H9 (cell line): Measurements from ENCODE around the gene LRRC73. TPM values are rescaled to one million over a fixed set of nuclear protein-coding genes. Genes with fewer than 3 reads are reported as not detected.

Source experiments
- DNase-seq: peaks from one replicate; pipeline ENCODE4 v3.0.0-alpha.2; 2017
- H2AFZ ChIP-seq: one replicate; pipeline ENCODE4 v1.6.1; 2013; ENCODE audit warnings: mild to moderate bottlenecking, low read length, control low read depth, moderate library complexity
- H2AK5ac ChIP-seq: 2 replicates; pipeline ENCODE4 v1.6.1; 2013; ENCODE audit warnings: low read length, control low read depth, mixed read lengths; ENCODE audit not compliant: insufficient read length
- H2BK120ac ChIP-seq: one replicate; pipeline ENCODE4 v1.6.1; 2013; ENCODE audit warnings: low read depth, mild to moderate bottlenecking, low read length, control low read depth, inconsistent platforms; ENCODE audit not compliant: poor library complexity, severe bottlenecking
- H2BK12ac ChIP-seq: 2 replicates; pipeline ENCODE4 v1.6.1; 2013; ENCODE audit warnings: low read length, control low read depth, mixed read lengths, low read depth; ENCODE audit not compliant: insufficient read length
- H2BK15ac ChIP-seq: 2 replicates; pipeline ENCODE4 v1.6.1; 2013; ENCODE audit warnings: low read depth, low read length, control low read depth
- H2BK20ac ChIP-seq: one replicate; pipeline ENCODE4 v1.6.1; 2013; ENCODE audit warnings: low read depth, mild to moderate bottlenecking, low read length, control low read depth, inconsistent platforms; ENCODE audit not compliant: poor library complexity, severe bottlenecking
- H2BK5ac ChIP-seq: 2 replicates; pipeline ENCODE4 v1.6.1; 2013; ENCODE audit warnings: low read length, control low read depth, mixed read lengths; ENCODE audit not compliant: insufficient read length
- H3K14ac ChIP-seq: 2 replicates; pipeline ENCODE4 v1.6.1; 2013; ENCODE audit warnings: low read length, control low read depth; ENCODE audit not compliant: insufficient read depth
- H3K18ac ChIP-seq: 2 replicates; pipeline ENCODE4 v1.6.1; 2013; ENCODE audit warnings: low read depth, mild to moderate bottlenecking, mixed read lengths, low read length, control low read depth; ENCODE audit not compliant: insufficient read length
- H3K23ac ChIP-seq: 2 replicates; pipeline ENCODE4 v1.6.1; 2013; ENCODE audit warnings: low read length, control low read depth, mixed read lengths, low read depth; ENCODE audit not compliant: insufficient read length
- H3K23me2 ChIP-seq: 2 replicates; pipeline ENCODE4 v1.6.1; 2013; ENCODE audit warnings: low read depth, mild to moderate bottlenecking, mixed read lengths, low read length, control low read depth; ENCODE audit not compliant: insufficient read length, poor library complexity, severe bottlenecking
- H3K27ac ChIP-seq: 2 replicates; pipeline ENCODE4 v1.5.1; 2013; ENCODE audit warnings: low read length, control low read depth, mixed read lengths, low read depth; ENCODE audit not compliant: insufficient read length
- H3K27me3 ChIP-seq: 2 replicates; pipeline ENCODE4 v1.6.1; 2013; ENCODE audit warnings: low read length, control low read depth, inconsistent platforms; ENCODE audit not compliant: insufficient read depth
- H3K4ac ChIP-seq: 2 replicates; pipeline ENCODE4 v1.6.1; 2013; ENCODE audit warnings: low read depth, mild to moderate bottlenecking, control low read depth, inconsistent platforms, low read length, moderate library complexity
- H3K4me1 ChIP-seq: 2 replicates; pipeline ENCODE4 v1.6.1; 2013; ENCODE audit warnings: low read length, control low read depth, inconsistent platforms; ENCODE audit not compliant: insufficient read depth
- H3K4me2 ChIP-seq: 2 replicates; pipeline ENCODE4 v1.6.1; 2013; ENCODE audit warnings: low read length, control low read depth, mixed read lengths; ENCODE audit not compliant: insufficient read length, insufficient read depth
- H3K56ac ChIP-seq: 2 replicates; pipeline ENCODE4 v1.6.1; 2013; ENCODE audit warnings: low read depth, mild to moderate bottlenecking, mixed read lengths, low read length, control low read depth; ENCODE audit not compliant: insufficient read length
- H3K79me1 ChIP-seq: 2 replicates; pipeline ENCODE4 v1.6.1; 2013; ENCODE audit warnings: low read depth, mild to moderate bottlenecking, moderate library complexity, low read length, control low read depth, inconsistent platforms; ENCODE audit not compliant: insufficient read depth, poor library complexity, severe bottlenecking
- H3K79me2 ChIP-seq: 2 replicates; pipeline ENCODE4 v1.6.1; 2013; ENCODE audit warnings: low read length, control low read depth, inconsistent platforms; ENCODE audit not compliant: insufficient read depth
- H3K9ac ChIP-seq: 2 replicates; pipeline ENCODE4 v1.6.1; 2013; ENCODE audit warnings: low read length, control low read depth, mixed read lengths; ENCODE audit not compliant: insufficient read length; ENCODE audit errors: extremely low read depth
- H3K9me3 ChIP-seq: one replicate; pipeline ENCODE4 v1.6.1; 2013; ENCODE audit warnings: low read depth, low read length, inconsistent platforms; ENCODE audit not compliant: control insufficient read depth
- H3T11ph ChIP-seq: one replicate; pipeline ENCODE4 v1.6.1; 2013; ENCODE audit warnings: mild to moderate bottlenecking, low read length, control low read depth, inconsistent platforms
- H4K20me1 ChIP-seq: one replicate; pipeline ENCODE4 v1.6.1; 2013; ENCODE audit not compliant: control insufficient read depth, insufficient read length, insufficient read depth
- H4K5ac ChIP-seq: 2 replicates; pipeline ENCODE4 v1.6.1; 2013; ENCODE audit warnings: low read depth, mild to moderate bottlenecking, mixed read lengths, low read length, control low read depth; ENCODE audit not compliant: insufficient read length
- H4K8ac ChIP-seq: replicated peaks from 2 replicates; pipeline ENCODE4 v1.6.1; 2013; ENCODE audit warnings: low read length, control low read depth, mixed read lengths, low read depth; ENCODE audit not compliant: insufficient read length
- H4K91ac ChIP-seq: 2 replicates; pipeline ENCODE4 v1.6.1; 2013; ENCODE audit warnings: low read depth, mild to moderate bottlenecking, moderate library complexity, mixed read lengths, low read length, control low read depth; ENCODE audit not compliant: insufficient read length
- H3K27ac Mint-ChIP-seq, 3 experiments: 2 replicates in 2 of 3; 3 replicates in 1 of 3; pipeline ENCODE4 v1.8.0; 2020 to 2021; ENCODE audit warnings: mixed read lengths in 3 of 3, mild to moderate bottlenecking in 1 of 3, moderate library complexity in 1 of 3
- H3K27me3 Mint-ChIP-seq: 2 replicates; pipeline ENCODE4 v1.8.0; 2021; ENCODE audit warnings: low read depth, mild to moderate bottlenecking, moderate library complexity, mixed read lengths
- H3K36me3 Mint-ChIP-seq, 3 experiments: 2 replicates in 2 of 3; 3 replicates in 1 of 3; pipeline ENCODE4 v1.8.0; 2020 to 2021; ENCODE audit warnings: low read depth in 3 of 3, mixed read lengths in 3 of 3; ENCODE audit not compliant: insufficient read depth in 1 of 3
- H3K4me1 Mint-ChIP-seq, 2 experiments: 2 replicates each; pipeline ENCODE4 v1.8.0; 2020; ENCODE audit warnings: mixed read lengths in 2 of 2
- H3K4me3 Mint-ChIP-seq, 2 experiments: 2 replicates in 1 of 2; 3 replicates in 1 of 2; pipeline ENCODE4 v1.8.0; 2020 to 2021; ENCODE audit warnings: mild to moderate bottlenecking in 2 of 2, mixed read lengths in 2 of 2, moderate library complexity in 1 of 2
- H3K9me3 Mint-ChIP-seq, 2 experiments: 2 replicates in 1 of 2; 3 replicates in 1 of 2; pipeline ENCODE4 v1.8.0; 2020; ENCODE audit warnings: mild to moderate bottlenecking in 2 of 2, mixed read lengths in 2 of 2, moderate library complexity in 1 of 2
- WGBS: extraction: QIAGEN DNeasy Blood & Tissue Kit; methylation state at CpG from one replicate; pipeline ENCODE4 v1.1.7; 2013; ENCODE audit warnings: missing lambda C conversion rate, low lambda C conversion rate, mixed read lengths; ENCODE audit not compliant: insufficient read length; ENCODE audit errors: extremely low coverage; 5-methylcytosine and 5-hydroxymethylcytosine counted together
- total RNA-seq: library from RNA; stranded (reverse); gene quantifications from 2 replicates; pipeline ENCODE4 v1.2.1, GENCODE V29; 2021
- TF ChIP-seq, protein P1 (sequence below): fragments of 200-600 bp; sonication (generic); conservative IDR thresholded peaks from 3 replicates; pipeline ENCODE4 v1.8.0; 2021; ENCODE audit warnings: antibody characterized with exemption, mild to moderate bottlenecking

The LRRC73 gene
- total RNA-seq, 1 experiment from 2014 or later: 0.55 TPM

DNA sequence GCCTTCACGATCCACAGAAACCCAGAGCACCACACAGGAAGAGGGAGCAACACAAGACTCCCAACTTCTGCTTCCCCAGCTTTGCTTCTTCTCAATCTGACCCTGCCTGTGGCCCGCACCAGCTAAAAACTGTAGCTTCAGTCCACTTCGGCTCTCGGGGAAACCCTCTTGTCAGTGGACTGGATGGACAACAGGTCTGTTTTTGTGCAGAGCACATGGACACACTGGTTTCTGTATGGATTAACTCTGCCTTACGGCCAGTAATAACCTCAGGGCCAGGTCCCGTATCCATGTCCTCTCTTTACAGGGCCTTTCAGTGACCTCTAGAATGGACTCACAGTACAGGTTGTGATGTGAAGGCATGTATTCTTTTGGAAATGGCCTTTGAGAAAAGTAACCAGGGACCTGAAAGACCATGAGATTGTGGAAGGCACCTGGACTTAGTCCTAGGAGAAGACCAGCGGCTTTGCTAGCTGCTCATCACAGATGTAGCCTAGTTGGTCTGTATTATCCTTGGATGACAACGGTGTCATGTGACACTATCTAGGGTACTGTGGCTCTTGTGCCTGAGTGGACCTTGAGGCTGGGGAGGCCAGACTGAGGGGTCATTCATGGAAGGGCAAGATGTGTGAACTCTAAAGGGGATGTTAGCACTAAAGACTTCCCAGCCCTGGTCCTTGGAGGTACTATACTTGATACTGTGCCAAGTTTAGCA lies 12.6 kb upstream of the LRRC73 start:
- no peak overlapping the region for H4K91ac ChIP-seq
- peaks cover 7% of the 10 kb centered on the region; the same call in 1 of the 2 replicates for H3K79me2 ChIP-seq
- no peak overlapping the region for H4K8ac ChIP-seq
- H2BK5ac ChIP-seq: no peak overlapping the region
- no peaks in the 10 kb centered on the region for H3K4me1 ChIP-seq
- no peak overlapping the region for H3K23ac ChIP-seq
- H2BK120ac ChIP-seq: no peak overlapping the region
- H4K20me1 ChIP-seq: no peaks in the 10 kb centered on the region
- Mint-ChIP-seq H3K27ac (no peak overlapping the region), H3K4me1 (no peaks in the 10 kb centered on the region), H3K36me3 (peaks cover 0 to 59% (median 44%) of the 10 kb centered on the region in 3 experiments; a peak in 5 of 7 replicates), H3K27me3 (no peaks in the 10 kb centered on the region), H3K9me3 (no peaks in the 10 kb centered on the region), H3K4me3 (no peak overlapping the region)
- H3K9ac ChIP-seq: no peak overlapping the region
- H2BK15ac ChIP-seq: no peak overlapping the region
- no peaks in the 10 kb centered on the region for H3K9me3 ChIP-seq
- H3K56ac ChIP-seq: no peak overlapping the region
- no peaks in the 10 kb centered on the region for H3K27me3 ChIP-seq
- no peak overlapping the region for H2AFZ ChIP-seq
- no peak overlapping the region for H3K18ac ChIP-seq
- H3K27ac ChIP-seq: no peak overlapping the region
- H2AK5ac ChIP-seq: no peak overlapping the region
- no peak overlapping the region for H3K4me2 ChIP-seq
- H2BK20ac ChIP-seq: no peak overlapping the region
- no peak overlapping the region for H3K14ac ChIP-seq
- peaks cover 5% of the 10 kb centered on the region for H3K23me2 ChIP-seq
- no peak overlapping the region for H4K5ac ChIP-seq
- DNase-seq: no peak
- TF ChIP-seq, protein P1, sequence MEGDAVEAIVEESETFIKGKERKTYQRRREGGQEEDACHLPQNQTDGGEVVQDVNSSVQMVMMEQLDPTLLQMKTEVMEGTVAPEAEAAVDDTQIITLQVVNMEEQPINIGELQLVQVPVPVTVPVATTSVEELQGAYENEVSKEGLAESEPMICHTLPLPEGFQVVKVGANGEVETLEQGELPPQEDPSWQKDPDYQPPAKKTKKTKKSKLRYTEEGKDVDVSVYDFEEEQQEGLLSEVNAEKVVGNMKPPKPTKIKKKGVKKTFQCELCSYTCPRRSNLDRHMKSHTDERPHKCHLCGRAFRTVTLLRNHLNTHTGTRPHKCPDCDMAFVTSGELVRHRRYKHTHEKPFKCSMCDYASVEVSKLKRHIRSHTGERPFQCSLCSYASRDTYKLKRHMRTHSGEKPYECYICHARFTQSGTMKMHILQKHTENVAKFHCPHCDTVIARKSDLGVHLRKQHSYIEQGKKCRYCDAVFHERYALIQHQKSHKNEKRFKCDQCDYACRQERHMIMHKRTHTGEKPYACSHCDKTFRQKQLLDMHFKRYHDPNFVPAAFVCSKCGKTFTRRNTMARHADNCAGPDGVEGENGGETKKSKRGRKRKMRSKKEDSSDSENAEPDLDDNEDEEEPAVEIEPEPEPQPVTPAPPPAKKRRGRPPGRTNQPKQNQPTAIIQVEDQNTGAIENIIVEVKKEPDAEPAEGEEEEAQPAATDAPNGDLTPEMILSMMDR: no peak
- WGBS: no CpG with 5 or more reads among the region's 8 CpGs
- H3K79me1 ChIP-seq: peaks cover 3% of the 10 kb centered on the region
- H3T11ph ChIP-seq: no peak overlapping the region
- no peak overlapping the region for H2BK12ac ChIP-seq
- no peak overlapping the region for H3K4ac ChIP-seq
